OCI-LY3 (cell line): ENCODE measurements around the gene TNRC18.
A peak's percentile ranks its signal among the peaks of the same experiment; 100 is the strongest.

Source experiments
- H2AFZ ChIP-seq: fragments of 200-600, 300-600 bp; shearing (Covaris generic); 2 replicates; pipeline ENCODE4 v1.6.0; 2014; ENCODE audit warnings: antibody characterized with exemption, low read depth, low read length
- H3K27ac ChIP-seq: fragments of 200-600, 300-600 bp; sonication (generic); 2 replicates; pipeline ENCODE4 v1.5.1; 2014; ENCODE audit warnings: mild to moderate bottlenecking, low read length, moderate library complexity, mixed read lengths
- H3K27me3 ChIP-seq: fragments of 200-600, 300-600 bp; sonication (generic); 2 replicates; pipeline ENCODE4 v1.6.1; 2014; ENCODE audit warnings: low read depth, low read length, mixed read lengths
- H3K36me3 ChIP-seq: fragments of 200-600, 300-600 bp; sonication (generic); replicated peaks from 2 replicates; pipeline ENCODE3; 2014; ENCODE audit warnings: low read depth, low read length, mixed read lengths
- H3K4me1 ChIP-seq: fragments of 300-600, 200-600 bp; sonication (generic); 2 replicates; pipeline ENCODE4 v1.6.1; 2014; ENCODE audit warnings: low read length, mixed read lengths
- H3K4me2 ChIP-seq: fragments of 200-600, 300-600 bp; sonication (generic); 2 replicates; pipeline ENCODE4 v1.6.1; 2014; ENCODE audit warnings: low read length, mixed read lengths
- H3K4me3 ChIP-seq: fragments of 300-600, 200-600 bp; sonication (generic); 2 replicates; pipeline ENCODE4 v1.5.1; 2014; ENCODE audit warnings: antibody characterized with exemption, mild to moderate bottlenecking, low read length, moderate library complexity
- H3K79me2 ChIP-seq: fragments of 300-600, 200-600 bp; shearing (Covaris generic); 2 replicates; pipeline ENCODE4 v1.6.1; 2014; ENCODE audit warnings: mild to moderate bottlenecking, low read length, mixed read lengths
- H3K9ac ChIP-seq: fragments of 300-600, 200-600 bp; shearing (Covaris generic); 2 replicates; pipeline ENCODE4 v1.6.0; 2014; ENCODE audit warnings: mild to moderate bottlenecking, low read length, moderate library complexity
- H3K9me3 ChIP-seq: fragments of 200-600, 300-600 bp; shearing (Covaris generic); 2 replicates; pipeline ENCODE4 v1.6.1; 2014; ENCODE audit warnings: low read length, mixed read lengths; ENCODE audit not compliant: insufficient read depth
- H4K20me1 ChIP-seq: fragments of 200-600, 300-600 bp; sonication (generic); 2 replicates; pipeline ENCODE4 v1.6.1; 2016; ENCODE audit warnings: low read length, mixed read lengths; ENCODE audit not compliant: insufficient read depth
- CTCF ChIP-seq: fragments of 200-600, 300-600 bp; sonication (generic); IDR thresholded peaks from 2 replicates; pipeline ENCODE4 v1.5.1; 2014; ENCODE audit warnings: antibody characterized with exemption, low read length, low read depth
- EZH2phosphoT487 ChIP-seq: fragments of 200-600 bp; shearing (Covaris generic); IDR thresholded peaks from 2 replicates; pipeline ENCODE4 v1.6.1; 2018; ENCODE audit warnings: antibody characterized with exemption, mixed run types, low read depth

The TNRC18 gene

GRCh38 chr7:5339955-5340354, 83.7 kb downstream of the TNRC18 start:
- no peak overlapping the region for H3K4me3 ChIP-seq
- H3K36me3 ChIP-seq, result peaks cover 34% of the 10 kb centered on the region
- no peaks in the 10 kb centered on the region for H4K20me1 ChIP-seq
- no peak overlapping the region for H3K4me2 ChIP-seq
- H3K79me2 ChIP-seq, result no peaks in the 10 kb centered on the region
- H2AFZ ChIP-seq, result no peak overlapping the region
- no peaks in the 10 kb centered on the region for H3K27me3 ChIP-seq
- peaks cover 7% of the 10 kb centered on the region; the same call in 1 of the 2 replicates for H3K4me1 ChIP-seq
- H3K9ac ChIP-seq, result no peak overlapping the region
- TF ChIP-seq EZH2phosphoT487 (no peak), CTCF (no peak)
- H3K9me3 ChIP-seq, result no peaks in the 10 kb centered on the region
- peak overlapping the region; percentile 51 for H3K27ac ChIP-seq

- H3K4me1 ChIP-seq, result peaks cover 26% of the 10 kb centered on the region
- TF ChIP-seq CTCF (no peak), EZH2phosphoT487 (no peak)
- no peaks in the 10 kb centered on the region for H3K9me3 ChIP-seq
- H4K20me1 ChIP-seq, result no peaks in the 10 kb centered on the region
- peaks cover 17% of the 10 kb centered on the region for H3K36me3 ChIP-seq
- no peaks in the 10 kb centered on the region for H3K27me3 ChIP-seq
- H3K4me2 ChIP-seq, result no peak overlapping the region
- H2AFZ ChIP-seq, result no peak overlapping the region
- no peaks in the 10 kb centered on the region for H3K79me2 ChIP-seq
- H3K9ac ChIP-seq, result no peak overlapping the region
- H3K27ac ChIP-seq, result no peak overlapping the region
- no peak overlapping the region for H3K4me3 ChIP-seq
Measured at GRCh38 chr7:5337047-5337446, 86.6 kb downstream of the TNRC18 start.

- Histone ChIP-seq H3K9me3 (no peaks in the 10 kb centered on the region), H3K79me2 (no peaks in the 10 kb centered on the region), H4K20me1 (no peaks in the 10 kb centered on the region), H3K36me3 (peaks cover 29% of the 10 kb centered on the region), H3K4me2 (no peak overlapping the region), H2AFZ (no peak overlapping the region), H3K4me1 (peaks cover 32% of the 10 kb centered on the region), H3K9ac (no peak overlapping the region), H3K27me3 (no peaks in the 10 kb centered on the region), H3K27ac (no peak overlapping the region), H3K4me3 (no peak overlapping the region)
- TF ChIP-seq CTCF (no peak), EZH2phosphoT487 (no peak)
Measured at GRCh38 chr7:5334671-5335070, 89.0 kb downstream of the TNRC18 start.

GRCh38 chr7:5333121-5334045, 90.3 kb downstream of the TNRC18 start:
- Histone ChIP-seq H3K79me2 (no peaks in the 10 kb centered on the region), H3K4me2 (peak overlapping the region; percentile 68), H2AFZ (no peak overlapping the region), H3K27ac (no peak overlapping the region), H3K36me3 (peaks cover 31% of the 10 kb centered on the region), H3K27me3 (no peaks in the 10 kb centered on the region), H3K4me3 (peak overlapping the region; percentile 23; the same call in 1 of the 2 replicates), H3K9ac (0 out of 2 replicates have a peak overlapping the region, but pooled peaks have one; percentile 16), H3K9me3 (no peaks in the 10 kb centered on the region), H3K4me1 (peaks cover 32% of the 10 kb centered on the region), H4K20me1 (no peaks in the 10 kb centered on the region)
- TF ChIP-seq CTCF, result no peak
- no peak for TF ChIP-seq EZH2phosphoT487
